ENCODE measurements around the gene RAPGEF1. TPM values are rescaled to one million over a fixed set of nuclear protein-coding genes. Genes with fewer than 3 reads are reported as not detected.

The RAPGEF1 gene
- total RNA-seq, 4 donors from 2014 or later: 32.0 to 57.3 (median 38.9) TPM

DNA sequence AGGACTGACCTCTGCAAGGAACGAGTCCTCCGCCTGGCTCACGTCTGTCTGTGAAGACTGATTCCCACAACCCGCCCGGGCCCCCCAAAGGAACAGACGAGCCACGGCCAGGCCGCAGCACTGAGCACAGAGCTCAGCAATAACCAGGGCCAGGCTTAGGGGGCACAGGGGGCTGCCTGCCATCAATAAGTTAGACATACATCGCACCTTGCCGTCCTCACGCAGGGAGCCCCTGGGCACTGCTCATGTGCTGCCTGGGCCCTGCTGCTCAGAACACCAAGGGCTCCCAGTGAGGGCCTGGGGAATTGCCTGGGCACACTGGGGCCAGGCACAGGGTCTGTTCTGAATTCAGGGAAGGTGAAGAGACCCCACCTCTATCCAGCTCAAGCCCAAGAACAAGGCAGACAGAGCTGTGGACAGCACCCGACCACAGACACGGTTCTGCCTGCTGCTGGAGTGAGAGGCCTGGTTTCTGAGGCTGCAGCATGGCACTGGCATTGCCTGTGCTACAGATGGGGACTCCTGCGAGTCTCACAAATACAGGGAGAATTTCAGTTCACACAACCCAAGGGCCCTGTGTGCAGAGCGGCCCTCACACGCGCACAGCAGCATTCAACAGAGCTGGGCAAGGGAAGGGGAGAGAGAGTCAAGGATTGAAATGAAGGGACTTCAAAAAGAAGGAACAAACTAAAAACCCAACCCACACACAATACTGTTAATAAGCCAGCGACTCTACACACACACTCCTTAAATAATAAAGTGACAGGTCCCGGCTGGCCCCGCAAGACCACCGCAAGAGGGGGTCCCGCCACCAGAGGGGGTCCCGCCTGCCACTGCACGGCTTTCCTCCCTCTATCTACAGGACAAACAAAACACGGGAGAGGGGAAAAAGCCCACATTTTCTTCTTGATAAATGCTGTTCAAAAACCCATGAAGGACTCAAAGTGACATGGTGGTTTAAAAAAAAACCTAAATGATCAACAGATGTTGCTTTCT is 162.6 kb downstream of the RAPGEF1 start:
- Histone ChIP-seq H3K4me1 (no peaks in the 10 kb centered on the region), H3K27ac (no peak overlapping the region), H3K4me3 (no peak overlapping the region), H3K9me3 (no peaks in the 10 kb centered on the region), H3K27me3 (no peaks in the 10 kb centered on the region), H3K36me3 (peaks cover 4 to 94% (median 15%) of the 10 kb centered on the region in 3 donors)
- TF ChIP-seq POLR2A (IDR thresholded peaks at IDR 0.05) (no peak), EP300 (IDR thresholded peaks at IDR 0.05) (no peak)
- TF ChIP-seq, protein P1, sequence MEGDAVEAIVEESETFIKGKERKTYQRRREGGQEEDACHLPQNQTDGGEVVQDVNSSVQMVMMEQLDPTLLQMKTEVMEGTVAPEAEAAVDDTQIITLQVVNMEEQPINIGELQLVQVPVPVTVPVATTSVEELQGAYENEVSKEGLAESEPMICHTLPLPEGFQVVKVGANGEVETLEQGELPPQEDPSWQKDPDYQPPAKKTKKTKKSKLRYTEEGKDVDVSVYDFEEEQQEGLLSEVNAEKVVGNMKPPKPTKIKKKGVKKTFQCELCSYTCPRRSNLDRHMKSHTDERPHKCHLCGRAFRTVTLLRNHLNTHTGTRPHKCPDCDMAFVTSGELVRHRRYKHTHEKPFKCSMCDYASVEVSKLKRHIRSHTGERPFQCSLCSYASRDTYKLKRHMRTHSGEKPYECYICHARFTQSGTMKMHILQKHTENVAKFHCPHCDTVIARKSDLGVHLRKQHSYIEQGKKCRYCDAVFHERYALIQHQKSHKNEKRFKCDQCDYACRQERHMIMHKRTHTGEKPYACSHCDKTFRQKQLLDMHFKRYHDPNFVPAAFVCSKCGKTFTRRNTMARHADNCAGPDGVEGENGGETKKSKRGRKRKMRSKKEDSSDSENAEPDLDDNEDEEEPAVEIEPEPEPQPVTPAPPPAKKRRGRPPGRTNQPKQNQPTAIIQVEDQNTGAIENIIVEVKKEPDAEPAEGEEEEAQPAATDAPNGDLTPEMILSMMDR (IDR thresholded peaks at IDR 0.05): no peak
- no peak for DNase-seq (ENCODE audit: low spot score in 2 of 2)
- 77 to 82% methylated on average over 14 to 25 of the region's 25 CpGs for WGBS, 2 donors

DNA sequence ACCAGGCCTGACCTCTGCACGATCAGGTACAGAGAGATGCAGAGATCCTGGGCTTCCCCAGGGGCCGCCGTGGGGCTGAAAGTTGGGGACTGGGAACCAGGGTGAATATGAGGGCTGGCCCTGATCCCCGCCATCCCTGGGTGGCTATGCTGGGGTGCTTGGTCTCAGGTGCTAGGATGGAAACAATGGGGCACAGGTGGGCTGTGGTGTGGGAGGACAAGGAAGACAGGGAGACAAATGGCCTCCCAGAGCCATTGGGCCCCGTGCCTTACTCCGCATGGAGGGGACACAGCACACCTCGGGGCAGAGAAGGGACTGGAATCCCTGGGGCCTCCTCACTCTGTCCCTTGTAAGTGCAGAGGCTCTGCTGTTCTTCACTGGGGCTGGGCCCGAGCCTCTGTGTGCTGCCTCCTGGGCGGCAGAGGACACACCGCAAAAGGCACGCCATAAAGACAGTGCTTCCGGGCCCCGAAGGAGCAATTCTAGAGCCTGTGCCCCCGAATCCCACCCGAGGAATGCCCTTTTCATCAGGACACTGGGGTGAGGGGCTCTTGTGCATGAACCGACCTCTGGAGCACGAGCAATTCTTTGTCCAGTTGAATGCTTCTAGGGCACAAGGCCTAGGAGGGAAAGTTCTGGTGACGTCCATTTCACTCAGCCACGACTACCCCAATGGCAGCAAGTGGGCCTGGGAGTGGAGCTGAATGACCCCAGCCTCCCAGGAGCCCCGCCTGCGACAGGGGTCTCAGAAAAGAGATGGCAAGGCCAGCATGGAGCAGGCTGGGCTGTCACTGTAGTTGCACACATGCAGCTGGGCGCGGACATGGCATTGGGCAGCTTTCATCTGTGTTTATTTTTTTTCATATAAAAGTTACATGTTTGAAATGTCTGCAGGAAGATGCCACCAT is 163.7 kb downstream of the RAPGEF1 start:
- peaks cover 4 to 94% (median 11%) of the 10 kb centered on the region in 3 donors for H3K36me3 ChIP-seq
- no peak for DNase-seq (ENCODE audit: low spot score in 2 of 2)
- TF ChIP-seq POLR2A (IDR thresholded peaks at IDR 0.05) (no peak), EP300 (IDR thresholded peaks at IDR 0.05) (no peak)
- TF ChIP-seq, protein P1 (IDR thresholded peaks at IDR 0.05): no peak
- H3K4me3 ChIP-seq: no peak overlapping the region
- no peak overlapping the region for H3K27ac ChIP-seq
- H3K4me1 ChIP-seq: no peaks in the 10 kb centered on the region
- H3K27me3 ChIP-seq: no peaks in the 10 kb centered on the region
- WGBS, 2 donors: 89 to 94% methylated on average over 19 to 20 of the region's 23 CpGs
- H3K9me3 ChIP-seq: no peaks in the 10 kb centered on the region

DNA sequence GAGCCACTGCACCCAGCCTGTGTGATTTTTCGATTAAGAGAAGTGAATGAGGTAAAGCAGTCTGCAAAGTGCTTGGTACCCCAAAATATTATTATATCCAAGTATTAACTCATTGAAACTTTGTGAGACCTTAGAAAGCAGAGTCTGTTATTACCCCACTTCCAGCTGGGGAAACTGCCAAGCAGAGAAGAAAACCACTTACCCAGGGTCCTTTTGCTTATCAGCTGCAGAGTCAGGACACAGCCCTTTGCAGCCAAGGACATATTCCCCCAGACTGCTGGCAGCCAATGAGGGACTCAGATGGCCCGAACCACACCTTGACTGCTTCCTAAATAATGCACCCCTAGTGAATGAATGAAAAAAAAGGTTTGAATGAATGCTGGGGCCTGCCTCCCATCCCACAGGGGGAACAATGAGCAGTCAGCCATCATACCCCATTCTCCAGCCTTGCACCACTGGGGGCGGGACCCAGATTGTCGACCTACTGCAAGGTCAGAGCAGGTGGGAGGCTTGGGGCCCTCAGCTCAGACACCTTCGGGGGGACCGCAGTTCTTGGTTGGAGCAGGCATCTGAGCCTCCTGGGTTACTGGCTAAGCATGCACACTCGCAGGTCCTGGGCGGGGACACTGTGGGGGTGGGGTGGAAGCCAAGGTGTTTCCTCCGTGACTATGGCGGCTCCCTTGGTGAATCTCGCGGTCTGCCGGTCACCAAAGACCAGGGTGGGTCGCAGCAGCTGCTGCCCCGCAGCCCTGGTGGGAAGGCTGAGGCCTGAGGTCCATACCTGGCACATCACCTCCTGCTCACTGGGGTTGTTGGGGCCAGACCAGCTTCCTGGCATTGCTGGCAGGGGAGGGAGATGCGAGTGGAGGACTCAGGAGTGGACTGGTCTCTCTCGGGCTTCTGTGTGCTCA is 164.9 kb downstream of the RAPGEF1 start:
- Histone ChIP-seq H3K36me3 (peaks cover under 1 to 93% (median 5%) of the 10 kb centered on the region in 3 donors), H3K4me1 (no peaks in the 10 kb centered on the region), H3K4me3 (no peak overlapping the region), H3K9me3 (no peaks in the 10 kb centered on the region), H3K27me3 (no peaks in the 10 kb centered on the region), H3K27ac (no peak overlapping the region)
- no peak for DNase-seq (ENCODE audit: low spot score in 2 of 2)
- TF ChIP-seq POLR2A (IDR thresholded peaks at IDR 0.05): no peak
- TF ChIP-seq, protein P1 (IDR thresholded peaks at IDR 0.05): no peak
- no peak for TF ChIP-seq EP300 (IDR thresholded peaks at IDR 0.05)
- 91 to 95% methylated on average over 15 to 16 of the region's 17 CpGs for WGBS, 2 donors

GRCh38 chr9:131567910-131568309 is 172.0 kb downstream of the RAPGEF1 start:
- TF ChIP-seq, protein P1 (IDR thresholded peaks at IDR 0.05): no peak
- no peak for TF ChIP-seq POLR2A (IDR thresholded peaks at IDR 0.05)
- no peak for TF ChIP-seq EP300 (IDR thresholded peaks at IDR 0.05)

More at GRCh38 chr9:131567910-131568309, 172.0 kb downstream of the RAPGEF1 start:
- Histone ChIP-seq H3K36me3 (peaks cover 0 to 51% (median 0%) of the 10 kb centered on the region in 3 donors), H3K27me3 (no peaks in the 10 kb centered on the region), H3K9me3 (peaks cover 0 to 10% (median 2%) of the 10 kb centered on the region in 4 donors), H3K4me1 (no peaks in the 10 kb centered on the region), H3K27ac (no peak overlapping the region), H3K4me3 (no peak overlapping the region)
- WGBS, 2 donors: 93 to 95% methylated on average over 8 of the region's 8 CpGs
- DNase-seq (ENCODE audit: low spot score in 2 of 2): no peak

Measured in tibial nerve (tissue), 4 donors.